ENCODE measurements around the gene GREB1.

Gene GREB1

GRCh38 chr2:11681722-11682589 is 148.1 kb downstream of the GREB1 start:
- no peaks in the 10 kb centered on the region for H3K9me3 ChIP-seq (ENCODE audit: control insufficient read depth, low read length)
- H3K14ac ChIP-seq (ENCODE audit: low read length in 2 of 2): no peak overlapping the region
- peak overlapping the region; percentile 54 for H2BK15ac ChIP-seq (ENCODE audit: low read depth, poor library complexity, severe bottlenecking)
- H4K8ac ChIP-seq (ENCODE audit: low read length): no peak overlapping the region
- no peak overlapping the region for H3K27ac ChIP-seq (ENCODE audit: low read length, poor library complexity, severe bottlenecking)
- no peak overlapping the region for H4K91ac ChIP-seq (ENCODE audit: low read length)
- DNase-seq: no peak
- H3K4me2 ChIP-seq (ENCODE audit: low read length, poor library complexity, severe bottlenecking): no peak overlapping the region
- peaks cover 58 to 78% of the 10 kb centered on the region in 2 experiments for H3K27me3 ChIP-seq (ENCODE audit: control insufficient read depth in 1 of 2, insufficient read depth in 1 of 2, low read length in 2 of 2)
- 59% methylated on average over 28 of the region's 31 CpGs for WGBS
- no peak overlapping the region for H2BK5ac ChIP-seq (ENCODE audit: low read depth, low read length, poor library complexity, severe bottlenecking)
- H3K4me1 ChIP-seq (ENCODE audit: control insufficient read depth, insufficient read depth, low read depth, low read length): peaks cover 2% of the 10 kb centered on the region
- H3K4me3 ChIP-seq (ENCODE audit: insufficient read depth in 1 of 2, low read depth in 1 of 2, low read length in 2 of 2): no peak overlapping the region
- H2BK120ac ChIP-seq (ENCODE audit: low read depth, low read length): no peak overlapping the region
- H3K79me1 ChIP-seq (replicated peaks; ENCODE audit: low read length, poor library complexity, severe bottlenecking): no peaks in the 10 kb centered on the region
- H3K9ac ChIP-seq (ENCODE audit: low read length): no peak overlapping the region
- no peak overlapping the region for H2BK12ac ChIP-seq (ENCODE audit: low read length in 2 of 2)
- no peak overlapping the region for H3K18ac ChIP-seq (ENCODE audit: low read depth in 1 of 2, low read length in 2 of 2)
- H2AFZ ChIP-seq (ENCODE audit: low read depth, low read length): no peak overlapping the region
- H3K4ac ChIP-seq (ENCODE audit: low read depth in 1 of 2, low read length in 2 of 2): no peak overlapping the region
- no peak overlapping the region for H3K23ac ChIP-seq (ENCODE audit: low read length in 2 of 2)
- no peaks in the 10 kb centered on the region for H3K36me3 ChIP-seq (ENCODE audit: control insufficient read depth in 1 of 2, insufficient read depth in 2 of 2, low read depth in 1 of 2, low read length in 2 of 2)
- no peak overlapping the region for H2AK5ac ChIP-seq (ENCODE audit: low read length, severe bottlenecking)

- Histone ChIP-seq H3K23ac (ENCODE audit: low read length in 2 of 2) (no peak overlapping the region), H2BK120ac (ENCODE audit: low read depth, low read length) (no peak overlapping the region), H2AK5ac (ENCODE audit: low read length, severe bottlenecking) (no peak overlapping the region), H3K4me2 (ENCODE audit: low read length, poor library complexity, severe bottlenecking) (no peak overlapping the region), H3K27me3 (ENCODE audit: control insufficient read depth in 1 of 2, insufficient read depth in 1 of 2, low read length in 2 of 2) (peaks cover 53 to 72% of the 10 kb centered on the region in 2 experiments), H3K79me1 (replicated peaks; ENCODE audit: low read length, poor library complexity, severe bottlenecking) (no peaks in the 10 kb centered on the region), H3K4me3 (ENCODE audit: insufficient read depth in 1 of 2, low read depth in 1 of 2, low read length in 2 of 2) (no peak overlapping the region), H3K18ac (ENCODE audit: low read depth in 1 of 2, low read length in 2 of 2) (no peak overlapping the region), H4K8ac (ENCODE audit: low read length) (no peak overlapping the region), H4K91ac (ENCODE audit: low read length) (no peak overlapping the region), H2AFZ (ENCODE audit: low read depth, low read length) (no peak overlapping the region), H3K27ac (ENCODE audit: low read length, poor library complexity, severe bottlenecking) (no peak overlapping the region), H2BK12ac (ENCODE audit: low read length in 2 of 2) (no peak overlapping the region), H3K9ac (ENCODE audit: low read length) (no peak overlapping the region), H3K36me3 (ENCODE audit: control insufficient read depth in 1 of 2, insufficient read depth in 2 of 2, low read depth in 1 of 2, low read length in 2 of 2) (no peaks in the 10 kb centered on the region), H3K14ac (ENCODE audit: low read length in 2 of 2) (no peak overlapping the region), H2BK5ac (ENCODE audit: low read depth, low read length, poor library complexity, severe bottlenecking) (no peak overlapping the region), H3K9me3 (ENCODE audit: control insufficient read depth, low read length) (no peaks in the 10 kb centered on the region), H2BK15ac (ENCODE audit: low read depth, poor library complexity, severe bottlenecking) (no peak overlapping the region), H3K4me1 (ENCODE audit: control insufficient read depth, insufficient read depth, low read depth, low read length) (peaks cover 2% of the 10 kb centered on the region), H3K4ac (ENCODE audit: low read depth in 1 of 2, low read length in 2 of 2) (no peak overlapping the region)
- DNase-seq: no peak
- WGBS: 90% methylated on average over 8 of the region's 8 CpGs
Measured at GRCh38 chr2:11682590-11682915, 148.7 kb downstream of the GREB1 start.

- Histone ChIP-seq H3K23ac (ENCODE audit: low read length in 2 of 2) (peak overlapping the region in 1 of 2 experiments; percentile 20), H3K9ac (ENCODE audit: low read length) (no peak overlapping the region), H4K91ac (ENCODE audit: low read length) (no peak overlapping the region), H3K4me3 (ENCODE audit: insufficient read depth in 1 of 2, low read depth in 1 of 2, low read length in 2 of 2) (no peak overlapping the region), H3K4me1 (ENCODE audit: control insufficient read depth, insufficient read depth, low read depth, low read length) (peaks cover 4% of the 10 kb centered on the region), H3K4me2 (ENCODE audit: low read length, poor library complexity, severe bottlenecking) (no peak overlapping the region), H2BK5ac (ENCODE audit: low read depth, low read length, poor library complexity, severe bottlenecking) (no peak overlapping the region), H3K36me3 (ENCODE audit: control insufficient read depth in 1 of 2, insufficient read depth in 2 of 2, low read depth in 1 of 2, low read length in 2 of 2) (no peaks in the 10 kb centered on the region), H2AFZ (ENCODE audit: low read depth, low read length) (no peak overlapping the region), H2AK5ac (ENCODE audit: low read length, severe bottlenecking) (no peak overlapping the region), H3K9me3 (ENCODE audit: control insufficient read depth, low read length) (no peaks in the 10 kb centered on the region), H3K18ac (ENCODE audit: low read depth in 1 of 2, low read length in 2 of 2) (no peak overlapping the region), H3K14ac (ENCODE audit: low read length in 2 of 2) (peak overlapping the region in 1 of 2 experiments; percentile 44), H3K27me3 (ENCODE audit: control insufficient read depth in 1 of 2, insufficient read depth in 1 of 2, low read length in 2 of 2) (peaks cover 44 to 63% of the 10 kb centered on the region in 2 experiments), H4K8ac (ENCODE audit: low read length) (no peak overlapping the region), H2BK120ac (ENCODE audit: low read depth, low read length) (no peak overlapping the region), H3K4ac (ENCODE audit: low read depth in 1 of 2, low read length in 2 of 2) (peak overlapping the region in 1 of 2 experiments; percentile 40), H2BK12ac (ENCODE audit: low read length in 2 of 2) (no peak overlapping the region), H2BK15ac (ENCODE audit: low read depth, poor library complexity, severe bottlenecking) (no peak overlapping the region), H3K27ac (ENCODE audit: low read length, poor library complexity, severe bottlenecking) (no peak overlapping the region), H3K79me1 (replicated peaks; ENCODE audit: low read length, poor library complexity, severe bottlenecking) (no peaks in the 10 kb centered on the region)
- no peak for DNase-seq
- WGBS: 44% methylated on average over 9 of the region's 9 CpGs
Measured at GRCh38 chr2:11683476-11683875, 149.6 kb downstream of the GREB1 start.

- no peak for DNase-seq
- no peak overlapping the region for H2BK15ac ChIP-seq (ENCODE audit: low read depth, poor library complexity, severe bottlenecking)
- no peaks in the 10 kb centered on the region for H3K79me1 ChIP-seq (replicated peaks; ENCODE audit: low read length, poor library complexity, severe bottlenecking)
- no peak overlapping the region for H3K14ac ChIP-seq (ENCODE audit: low read length in 2 of 2)
- H2AK5ac ChIP-seq (ENCODE audit: low read length, severe bottlenecking): no peak overlapping the region
- H3K27me3 ChIP-seq (ENCODE audit: control insufficient read depth in 1 of 2, insufficient read depth in 1 of 2, low read length in 2 of 2): peaks cover 41 to 58% of the 10 kb centered on the region in 2 experiments
- H3K4ac ChIP-seq (ENCODE audit: low read depth in 1 of 2, low read length in 2 of 2): no peak overlapping the region
- H3K9me3 ChIP-seq (ENCODE audit: control insufficient read depth, low read length): no peaks in the 10 kb centered on the region
- no peak overlapping the region for H3K18ac ChIP-seq (ENCODE audit: low read depth in 1 of 2, low read length in 2 of 2)
- H2BK120ac ChIP-seq (ENCODE audit: low read depth, low read length): no peak overlapping the region
- WGBS: 80% methylated on average over 4 of the region's 4 CpGs
- no peak overlapping the region for H2BK12ac ChIP-seq (ENCODE audit: low read length in 2 of 2)
- no peak overlapping the region for H2AFZ ChIP-seq (ENCODE audit: low read depth, low read length)
- no peak overlapping the region for H3K4me2 ChIP-seq (ENCODE audit: low read length, poor library complexity, severe bottlenecking)
- H3K36me3 ChIP-seq (ENCODE audit: control insufficient read depth in 1 of 2, insufficient read depth in 2 of 2, low read depth in 1 of 2, low read length in 2 of 2): no peaks in the 10 kb centered on the region
- H4K8ac ChIP-seq (ENCODE audit: low read length): no peak overlapping the region
- no peak overlapping the region for H3K23ac ChIP-seq (ENCODE audit: low read length in 2 of 2)
- H4K91ac ChIP-seq (ENCODE audit: low read length): no peak overlapping the region
- no peak overlapping the region for H3K27ac ChIP-seq (ENCODE audit: low read length, poor library complexity, severe bottlenecking)
- no peak overlapping the region for H3K9ac ChIP-seq (ENCODE audit: low read length)
- H3K4me1 ChIP-seq (ENCODE audit: control insufficient read depth, insufficient read depth, low read depth, low read length): peaks cover 4% of the 10 kb centered on the region
- no peak overlapping the region for H3K4me3 ChIP-seq (ENCODE audit: insufficient read depth in 1 of 2, low read depth in 1 of 2, low read length in 2 of 2)
- H2BK5ac ChIP-seq (ENCODE audit: low read depth, low read length, poor library complexity, severe bottlenecking): no peak overlapping the region
Measured at GRCh38 chr2:11683966-11684365, 150.1 kb downstream of the GREB1 start.

Measured in mesenchymal stem cell (in vitro differentiated cells and primary cell).